NT2/D1 (cell line): ENCODE measurements around the gene ODAD2.

Experiments
- YY1 ChIP-seq: IDR thresholded peaks from 2 replicates; pipeline ENCODE4 v1.6.1; 2011; ENCODE audit not compliant: insufficient read length, insufficient read depth
- ZNF274 ChIP-seq: IDR thresholded peaks from 2 replicates; pipeline ENCODE4 v1.6.1; 2011; ENCODE audit warnings: mild to moderate bottlenecking, low read depth, low read length

GRCh38 chr10:27890971-27891370, 107.9 kb downstream of the ODAD2 start:
- TF ChIP-seq ZNF274 (no peak), YY1 (no peak)
